Endothelial cell of hepatic sinusoid (primary cell): ENCODE measurements around the gene RPL7A.

Experiments
- in situ Hi-C: cut with HindIII; loops from 2 replicates; pipeline ENCODE4 v1.10.0; 2017; ENCODE audit warnings: low sequenced_read_pairs

RPL7A gene

DNA sequence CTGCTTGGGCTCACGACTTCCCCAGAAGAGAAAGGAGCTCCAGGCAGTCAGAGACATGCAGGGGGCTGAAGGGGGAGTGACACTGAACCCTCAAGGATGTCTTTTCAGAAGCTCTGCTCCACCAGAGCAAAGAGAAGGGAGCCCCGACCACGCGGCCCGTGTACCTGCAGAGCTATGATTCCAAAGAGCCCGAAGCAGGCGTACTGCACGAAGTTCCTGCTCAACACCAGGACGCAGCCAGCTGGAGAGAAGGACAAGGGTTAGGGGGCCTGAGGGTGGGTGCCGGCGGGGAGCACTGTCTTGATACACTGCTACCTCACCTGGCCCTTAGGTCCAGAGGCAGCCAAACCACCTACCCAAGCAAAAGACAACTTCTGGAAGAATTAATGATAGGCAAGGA is 18.4 kb downstream of the RPL7A start:
- in situ Hi-C loops, result no loop called here

DNA sequence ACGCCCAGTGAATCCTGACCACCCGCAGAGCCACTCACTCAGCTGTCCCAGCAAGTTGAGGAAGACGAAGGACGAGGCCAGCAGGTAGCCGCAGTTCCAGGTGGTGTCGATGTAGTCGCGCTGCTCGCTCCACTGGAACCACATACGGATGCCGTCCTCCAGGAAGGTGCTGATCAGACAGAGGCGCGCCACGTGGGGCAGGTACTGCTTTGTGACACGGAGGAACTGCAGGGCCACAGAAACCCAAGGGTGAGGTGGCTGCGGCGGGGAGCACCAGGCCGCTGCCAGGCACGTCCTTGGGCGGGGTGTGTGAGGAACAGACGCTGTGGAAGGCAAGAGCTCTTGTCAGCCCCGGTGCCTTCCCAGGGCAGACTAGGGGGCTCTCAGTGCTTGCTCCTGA is 19.2 kb downstream of the RPL7A start:
- in situ Hi-C loops, result no loop called here

DNA sequence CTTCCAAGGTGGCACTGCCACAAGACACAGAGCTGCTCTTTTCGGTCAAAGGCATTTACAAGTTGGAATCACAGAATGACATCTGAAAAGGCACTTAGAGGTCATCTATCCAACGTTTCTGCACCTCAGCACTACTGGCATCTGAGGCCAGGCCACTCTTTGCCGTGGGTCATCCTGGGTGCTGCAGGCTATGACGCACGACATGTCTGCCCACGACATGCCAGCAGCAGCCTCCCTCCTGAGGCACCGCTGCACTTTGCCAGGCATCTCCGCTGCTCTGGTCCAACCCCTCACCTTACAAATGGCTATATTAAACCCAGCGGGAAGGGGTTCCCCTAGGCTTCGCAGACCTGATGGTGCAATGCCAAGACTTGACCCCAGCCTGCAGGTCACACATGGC is 19.8 kb downstream of the RPL7A start:
- in situ Hi-C loops, result no loop called here

DNA sequence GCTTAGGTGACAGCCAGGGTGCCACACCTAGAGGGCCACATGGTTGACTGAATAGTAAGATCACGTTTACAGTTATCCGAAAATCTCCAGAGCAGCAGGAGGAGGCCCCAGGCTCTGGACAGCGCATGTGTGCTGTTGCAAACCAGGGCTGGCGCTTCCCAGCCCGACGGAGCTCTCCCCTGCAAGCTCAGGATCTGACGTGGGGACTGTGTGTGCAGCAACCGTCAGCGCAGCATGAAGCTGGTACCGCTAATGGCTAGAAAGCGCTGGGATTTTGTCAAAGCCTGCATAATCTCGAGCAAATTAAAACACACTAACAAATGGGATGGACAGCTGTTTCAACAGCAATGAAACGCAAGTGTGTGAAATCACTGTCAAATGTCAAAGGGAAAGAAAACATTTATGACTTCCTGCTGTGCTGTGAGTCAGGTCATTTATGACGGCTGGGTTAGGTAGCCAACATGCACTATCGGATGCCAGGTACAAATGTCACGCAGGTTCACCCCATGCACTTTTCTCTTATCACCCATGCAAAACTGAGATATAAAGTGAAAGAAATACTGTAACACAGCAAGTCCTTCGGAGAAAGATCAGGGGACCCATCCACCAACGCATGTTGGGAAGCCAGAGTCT is 20.3 kb downstream of the RPL7A start:
- in situ Hi-C loops, result no loop called here

DNA sequence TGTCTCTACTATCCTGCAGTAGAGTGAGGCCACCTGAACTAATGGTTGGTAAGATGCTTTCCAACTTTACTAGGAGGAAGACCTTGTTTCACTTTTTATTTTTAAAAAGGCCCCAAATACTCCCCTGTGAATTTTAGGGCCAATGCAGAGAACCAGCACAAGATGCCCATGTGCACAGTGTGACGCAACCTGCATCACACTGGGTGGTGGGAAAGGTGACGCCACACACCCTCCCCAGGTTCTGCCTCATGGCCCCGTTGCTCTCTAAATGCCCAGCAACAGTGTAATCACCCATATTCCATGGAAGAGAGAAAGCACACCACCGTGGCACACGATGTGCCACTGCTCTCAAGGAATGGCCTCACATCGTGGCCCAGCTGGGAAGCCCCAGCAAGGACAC is 21.4 kb downstream of the RPL7A start:
- in situ Hi-C loops, result no loop called here

DNA sequence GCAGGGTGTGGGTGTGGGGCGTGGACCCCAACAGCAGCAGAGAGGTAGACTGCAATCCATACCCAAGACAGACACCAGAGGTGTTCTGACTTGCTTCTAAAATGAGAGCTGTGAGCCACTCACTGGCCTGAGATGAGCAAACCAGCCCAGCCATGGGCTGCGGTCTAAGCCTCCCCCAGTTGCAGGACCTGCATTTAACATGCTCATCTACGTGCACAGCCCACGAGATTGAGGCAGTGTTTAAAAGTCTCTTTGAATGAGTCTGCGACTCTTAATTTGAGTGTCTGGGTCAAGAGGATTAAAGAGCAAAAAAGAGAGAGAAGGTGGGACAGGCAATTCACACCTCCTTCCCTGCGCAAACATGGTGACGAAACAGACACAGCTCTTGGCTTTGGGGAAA is 21.9 kb downstream of the RPL7A start:
- in situ Hi-C loops, result no loop called here

DNA sequence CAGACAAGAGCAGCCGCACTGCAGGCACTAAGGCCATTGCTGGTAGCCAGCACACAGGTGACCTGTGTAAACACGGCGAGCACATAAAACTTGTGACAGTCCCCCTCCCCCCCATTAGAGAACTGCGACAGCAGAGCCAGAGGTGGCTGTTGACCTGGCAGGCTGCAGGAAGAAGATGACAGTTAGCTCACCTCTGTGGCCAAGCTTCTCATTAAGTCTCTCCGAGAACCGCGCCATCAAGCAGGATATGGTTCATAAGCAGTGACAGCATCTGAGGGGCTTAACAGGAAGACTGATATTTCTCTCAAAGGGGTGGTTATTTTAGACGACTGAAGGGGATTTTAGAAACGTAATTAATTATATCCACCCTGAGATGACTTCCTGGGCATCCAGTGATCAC is 22.7 kb downstream of the RPL7A start:
- in situ Hi-C loops, result no loop called here

DNA sequence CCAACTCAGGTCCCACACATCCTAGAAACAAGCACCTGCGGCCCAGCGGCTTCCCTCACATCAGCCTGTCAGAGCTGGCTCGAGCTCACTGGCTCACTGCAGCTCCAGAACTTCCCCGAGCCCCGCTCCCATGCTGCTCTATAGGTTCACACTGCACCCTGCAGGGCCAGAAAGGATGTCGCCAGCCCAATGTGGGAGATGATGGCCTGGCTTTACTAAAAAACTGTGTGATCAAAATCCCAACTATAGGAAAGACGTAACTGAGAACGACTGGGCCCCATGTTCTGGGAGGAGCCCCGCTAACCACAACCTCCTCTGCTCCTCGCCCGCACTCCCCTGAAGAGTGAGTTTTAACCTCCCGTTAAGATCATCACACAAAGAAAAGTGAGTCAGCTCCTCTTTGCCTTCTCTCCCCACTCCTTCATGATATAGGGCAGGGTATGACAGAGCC is 23.3 kb downstream of the RPL7A start:
- in situ Hi-C loops, result no loop called here

DNA sequence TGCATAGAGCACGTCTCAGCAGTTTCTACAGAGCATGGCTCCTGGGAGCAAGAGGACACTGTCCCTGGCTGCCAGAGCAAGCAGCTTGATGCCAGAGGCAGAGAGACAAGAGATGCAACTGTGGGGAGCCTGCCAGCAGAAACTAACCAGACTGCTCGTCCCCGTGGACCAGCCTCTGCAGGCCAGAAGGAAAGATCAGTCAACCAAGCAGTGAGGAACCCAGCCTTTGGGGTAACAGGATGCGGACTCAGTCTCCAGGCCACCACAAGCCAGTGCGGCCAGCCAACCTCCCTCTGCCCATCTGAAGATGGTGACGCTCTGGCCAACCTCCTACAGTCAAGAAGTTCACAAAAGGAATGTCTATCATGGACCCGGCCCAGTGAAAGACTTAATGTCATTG is 24.1 kb downstream of the RPL7A start:
- in situ Hi-C loops, result no loop called here

DNA sequence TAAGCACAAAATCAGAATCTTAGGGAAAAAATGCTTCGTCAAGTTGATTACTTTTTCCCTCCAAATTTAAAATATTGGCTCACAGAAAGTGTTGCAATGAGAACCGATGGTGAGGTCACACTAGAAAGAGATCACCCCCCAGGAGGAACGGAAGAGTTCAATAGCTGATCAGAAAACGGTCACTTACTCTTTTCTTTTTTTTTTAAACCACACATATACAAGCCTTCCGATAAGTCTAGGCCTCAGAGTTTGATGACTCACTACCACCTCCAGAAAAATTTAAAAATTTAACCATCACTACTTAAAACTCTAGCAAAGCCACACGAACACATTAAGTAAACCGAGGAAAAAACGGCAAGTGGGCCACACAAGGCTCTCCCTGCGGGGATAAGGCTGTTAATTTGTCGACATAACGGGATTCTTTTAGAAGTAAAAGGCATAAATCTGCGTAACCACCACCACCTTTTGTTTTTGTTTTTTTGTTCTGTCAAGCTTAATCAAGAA is 26.6 kb downstream of the RPL7A start:
- in situ Hi-C loops, result loop anchor here (5.0 kb wide), 3 partner anchors 43 to 118 kb away; partner anchors contain the start of gene REXO4

DNA sequence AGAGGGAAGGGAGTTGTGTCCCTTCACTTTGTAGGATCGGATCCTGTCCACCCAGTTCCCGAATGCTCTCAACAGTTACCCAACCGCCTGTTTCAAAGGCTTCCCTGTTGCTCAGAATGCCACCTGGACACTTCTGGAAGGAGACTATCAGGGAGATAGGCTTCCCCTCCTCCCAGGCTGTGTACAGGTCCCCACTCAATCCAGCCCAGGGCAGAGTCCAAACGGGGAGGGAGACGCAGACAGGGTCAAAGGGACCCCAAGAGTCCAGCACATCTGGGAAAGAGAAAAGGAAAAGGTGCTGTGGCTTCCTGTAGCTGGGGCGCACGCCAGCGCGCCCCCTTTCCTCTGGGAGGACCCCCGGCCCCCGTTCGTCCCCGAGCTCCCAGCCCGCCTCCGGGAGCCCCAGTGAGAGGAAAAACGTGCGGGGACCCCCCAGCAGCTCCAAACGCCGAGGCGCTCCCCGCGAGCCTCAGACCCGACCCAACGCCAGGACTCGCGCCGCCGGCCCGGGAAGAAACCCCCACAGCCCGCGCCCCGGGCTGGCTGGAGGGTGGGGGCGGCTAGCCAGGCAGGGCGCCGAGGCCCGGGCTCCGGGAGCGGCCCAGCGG is 27.2 kb downstream of the RPL7A start:
- in situ Hi-C loops, result loop anchor here (5.0 kb wide), 3 partner anchors 42 to 117 kb away; partner anchors contain the start of gene REXO4

DNA sequence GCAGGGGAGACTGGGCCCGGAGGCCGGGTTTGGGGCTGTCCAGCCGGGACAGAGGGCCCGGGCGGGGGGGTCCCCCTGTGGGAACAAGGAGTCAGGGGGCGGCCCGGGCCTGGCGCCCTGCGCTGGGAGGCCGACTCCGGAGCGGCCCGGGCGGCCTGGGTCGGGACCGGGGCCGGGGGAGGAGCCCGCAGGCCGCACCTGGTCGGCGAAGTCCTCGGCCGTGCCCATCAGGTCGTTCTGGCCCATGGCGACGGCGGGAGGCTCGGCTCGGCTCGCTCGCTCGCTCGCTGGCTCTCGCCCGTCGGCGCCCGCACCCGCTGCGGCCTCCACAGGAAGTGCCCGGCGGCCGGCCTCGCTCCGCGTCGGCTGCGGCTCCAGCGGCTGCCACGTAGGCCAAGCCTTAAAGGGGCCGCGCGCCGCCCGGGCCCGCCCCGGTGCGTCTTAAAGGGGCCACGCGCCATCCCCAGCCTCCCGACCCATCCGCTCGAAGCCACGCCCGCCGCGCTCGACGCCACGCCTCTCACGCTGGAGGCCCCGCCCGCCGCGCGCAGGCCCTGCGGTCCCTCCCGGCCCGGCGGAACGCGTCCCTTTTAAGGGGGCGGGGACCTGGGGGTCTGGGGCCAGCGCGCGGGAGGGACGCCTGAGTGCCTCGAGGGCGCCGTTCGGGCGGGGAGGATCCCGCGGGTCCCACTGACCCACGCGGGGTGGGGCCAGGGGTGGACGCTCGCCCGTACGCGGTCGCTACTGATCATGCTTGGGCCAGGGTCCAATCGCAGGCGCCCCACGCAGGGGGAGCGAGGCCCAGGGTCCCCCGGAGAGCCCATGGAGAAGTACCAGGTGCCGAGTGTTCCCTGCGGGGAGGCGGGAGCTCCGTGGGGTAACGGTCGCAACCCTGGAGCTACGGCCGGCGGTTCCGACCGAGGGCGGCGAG is 28.0 kb downstream of the RPL7A start, which contains the start of the genes STKLD1 and SURF4:
TSS of gene STKLD1 (plus strand) at position 643 of the 931 bp plus-strand sequence. CDS start at position 751, 108 bp downstream.
TSS of gene SURF4 (minus strand) at position 337 of the 931 bp plus-strand sequence. CDS start at position 246, 91 bp downstream.
- in situ Hi-C loops, result loop anchor here (5.0 kb wide), 3 partner anchors 41 to 116 kb away; partner anchors contain the start of gene REXO4

DNA sequence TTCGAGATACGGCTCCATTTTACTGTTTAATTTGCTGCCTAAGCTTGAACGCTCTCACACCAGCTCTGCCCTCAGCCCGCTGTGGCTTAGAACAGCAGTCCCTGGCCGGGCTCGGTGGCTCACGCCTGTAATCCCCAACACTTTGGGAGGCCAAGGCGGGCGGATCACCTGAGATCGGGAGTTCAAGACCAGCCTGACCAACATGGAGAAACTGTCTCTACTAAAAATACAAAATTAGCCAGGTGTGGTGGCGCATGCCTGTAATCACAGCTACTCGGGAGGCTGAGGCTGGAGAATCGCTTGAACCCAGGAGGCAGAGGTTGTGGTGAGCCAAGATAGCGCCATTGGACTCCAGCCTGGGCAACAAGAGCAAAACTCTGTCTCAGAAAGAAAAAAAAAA is 29.3 kb downstream of the RPL7A start:
- in situ Hi-C loops, result loop anchor here (5.0 kb wide), 3 partner anchors 40 to 115 kb away; partner anchors contain the start of gene REXO4

DNA sequence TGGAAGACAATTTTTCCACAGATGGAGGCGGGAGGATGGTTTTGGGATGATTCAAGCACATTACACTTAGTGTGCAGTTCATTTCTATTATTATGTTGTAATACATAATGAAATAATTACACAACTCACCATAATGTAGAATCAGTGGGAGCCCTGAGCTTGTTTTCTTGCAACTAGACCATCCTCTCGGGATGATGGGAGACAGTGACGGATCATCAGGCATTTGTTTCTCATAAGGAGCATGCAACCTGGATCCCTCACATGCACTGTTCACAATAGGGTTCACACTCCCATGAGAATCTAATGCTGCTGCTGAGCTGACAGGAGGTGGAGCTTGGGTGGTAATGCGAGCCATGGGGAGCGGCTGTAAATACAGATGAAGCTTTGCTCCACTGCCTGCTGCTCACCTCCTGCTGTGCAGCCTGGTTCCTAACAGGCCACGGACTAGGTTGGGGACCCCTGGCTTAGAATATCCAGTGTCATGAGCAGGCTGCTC is 29.8 kb downstream of the RPL7A start:
- in situ Hi-C loops, result loop anchor here (5.0 kb wide), 3 partner anchors 40 to 115 kb away; partner anchors contain the start of gene REXO4

DNA sequence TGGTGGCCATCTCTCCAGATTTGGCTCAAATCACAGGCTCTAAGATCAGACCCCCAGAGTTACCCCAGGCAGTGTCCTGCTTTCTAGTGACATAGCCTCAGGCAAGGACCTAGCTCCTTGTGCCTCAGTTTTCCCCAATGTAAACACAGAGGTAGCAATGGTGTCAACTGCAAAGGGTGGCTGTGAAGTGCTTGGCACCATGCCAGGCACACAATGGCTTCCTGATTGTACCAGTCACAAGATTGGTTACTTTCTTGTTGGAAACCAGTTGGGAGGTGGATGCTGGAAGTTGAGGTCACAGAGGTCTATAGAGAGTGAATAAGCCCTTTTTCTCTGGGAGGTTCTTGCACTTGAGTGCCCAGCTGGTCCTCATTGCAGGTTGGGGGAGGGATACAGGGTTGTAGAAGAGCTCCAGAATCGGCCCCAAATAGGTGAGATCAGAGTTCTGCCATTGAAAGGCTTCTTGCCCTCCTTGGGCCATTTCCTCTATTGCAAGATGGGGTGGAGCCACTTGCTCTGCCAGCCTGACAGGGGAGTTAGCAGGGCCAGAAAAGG is 30.5 kb downstream of the RPL7A start:
- in situ Hi-C loops, result loop anchor here (5.0 kb wide), 3 partner anchors 39 to 114 kb away; partner anchors contain the start of gene REXO4

DNA sequence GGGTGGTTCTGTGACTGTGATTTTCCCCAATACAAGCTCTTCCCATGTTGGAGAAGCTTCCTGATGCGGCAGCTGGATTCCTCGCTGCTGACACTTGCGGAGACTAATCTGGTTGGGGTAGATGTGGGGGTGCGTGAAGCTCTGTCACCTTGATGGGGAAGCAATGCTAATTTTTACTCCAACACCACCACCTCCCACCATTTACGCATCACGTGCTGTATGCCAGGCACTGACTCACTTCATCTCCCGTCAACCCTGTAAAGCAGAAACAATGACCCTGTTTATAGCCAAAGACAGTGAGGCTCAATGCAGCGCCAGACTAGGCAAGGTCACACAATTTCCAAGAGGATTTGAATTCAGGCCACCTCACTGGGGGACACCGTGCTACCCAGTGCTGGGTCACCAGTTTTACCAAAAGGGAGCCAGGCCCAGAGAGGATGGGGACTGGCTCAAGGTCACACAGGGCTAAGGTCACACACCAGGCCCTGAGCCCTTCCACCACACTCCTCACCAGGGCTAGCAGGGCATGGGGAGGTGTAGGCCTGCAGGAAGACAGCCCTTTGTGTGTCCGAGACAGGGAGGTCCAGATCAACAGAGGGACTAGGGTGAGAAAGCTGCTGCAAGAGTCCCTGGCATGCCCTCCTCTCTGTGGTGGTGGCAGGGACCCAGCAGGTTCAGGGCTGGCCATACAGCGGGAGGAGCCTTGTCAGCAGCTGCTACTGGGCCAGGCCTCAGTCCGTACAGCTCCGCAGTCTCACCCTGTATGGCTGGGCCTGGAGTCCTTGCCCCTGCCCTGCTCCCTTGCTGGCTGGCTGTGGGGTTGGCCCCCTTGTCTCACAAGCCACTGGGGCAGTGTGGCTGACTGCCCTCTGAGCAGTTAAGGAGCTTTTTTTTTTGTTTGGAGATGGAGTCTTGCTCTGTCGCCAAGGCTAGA is 31.4 kb downstream of the RPL7A start:
- in situ Hi-C loops, result loop anchor here (5.0 kb wide), 3 partner anchors 38 to 113 kb away; partner anchors contain the start of gene REXO4

DNA sequence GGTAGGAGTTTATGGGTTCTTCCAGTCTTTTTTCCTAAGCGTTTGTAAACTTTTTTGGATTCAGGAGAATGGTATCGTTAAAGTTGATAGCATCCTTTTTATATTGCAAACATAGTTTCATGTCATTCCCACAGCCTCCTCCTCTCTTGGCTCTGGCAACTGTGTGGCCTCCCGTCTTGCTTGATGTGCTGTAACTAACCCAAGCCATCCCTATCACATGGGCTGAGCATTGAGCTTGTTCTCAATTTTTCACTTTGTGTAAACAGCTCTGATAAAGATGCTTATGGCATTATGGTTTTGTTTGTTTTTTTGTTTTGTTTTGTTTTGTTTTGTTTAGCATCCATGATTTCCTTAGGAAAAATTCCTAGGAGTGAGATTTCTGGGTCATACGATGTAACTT is 32.7 kb downstream of the RPL7A start:
- in situ Hi-C loops, result no loop called here

DNA sequence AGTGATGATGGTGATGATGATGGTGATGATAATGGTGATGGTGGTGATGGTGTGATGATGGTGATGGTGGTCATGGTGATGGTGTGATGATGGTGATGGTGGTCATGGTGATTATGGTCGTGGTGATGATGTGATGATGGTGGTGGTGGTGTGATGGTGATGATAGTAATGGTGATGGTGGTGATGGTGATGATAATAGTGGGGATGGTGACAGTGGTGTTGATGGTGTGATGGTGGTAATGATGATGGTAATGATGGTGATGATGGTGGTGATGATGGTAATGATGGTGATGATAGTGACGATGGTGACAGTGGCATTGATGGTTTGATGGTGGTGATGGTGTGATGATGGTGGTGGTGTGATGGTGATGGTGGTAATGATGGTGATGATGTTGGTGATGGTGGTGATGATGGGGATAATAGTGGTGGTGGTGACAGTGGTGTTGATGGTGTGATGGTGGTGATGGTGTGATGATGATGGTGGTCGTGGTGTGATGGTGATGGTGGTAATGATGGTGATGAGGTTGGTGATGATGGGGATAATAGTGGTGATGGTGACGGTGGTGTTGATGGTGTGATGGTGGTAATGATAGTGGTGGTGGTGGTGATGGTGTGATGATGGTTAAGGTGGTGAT is 34.6 kb downstream of the RPL7A start:
- in situ Hi-C loops, result no loop called here

DNA sequence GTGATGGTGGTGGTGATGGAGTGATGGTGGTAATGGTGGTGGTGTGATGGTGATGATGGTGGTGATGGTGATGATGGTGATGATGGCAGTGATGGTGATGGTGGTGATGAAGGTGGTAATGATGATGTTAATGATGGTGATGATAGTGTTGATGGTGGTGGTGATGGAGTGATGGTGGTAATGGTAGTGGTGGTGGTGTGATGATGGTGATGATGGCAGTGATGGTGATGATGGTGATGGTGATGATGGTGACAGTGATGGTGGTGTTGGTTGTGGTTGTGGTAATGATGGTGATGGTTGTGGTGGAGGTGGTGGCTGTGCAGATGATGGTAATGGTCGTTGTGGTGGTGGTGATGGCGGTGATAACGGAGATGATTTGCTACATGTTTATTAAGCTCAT is 35.4 kb downstream of the RPL7A start:
- in situ Hi-C loops, result no loop called here
